ENCODE results near the gene DDX10.

DNA sequence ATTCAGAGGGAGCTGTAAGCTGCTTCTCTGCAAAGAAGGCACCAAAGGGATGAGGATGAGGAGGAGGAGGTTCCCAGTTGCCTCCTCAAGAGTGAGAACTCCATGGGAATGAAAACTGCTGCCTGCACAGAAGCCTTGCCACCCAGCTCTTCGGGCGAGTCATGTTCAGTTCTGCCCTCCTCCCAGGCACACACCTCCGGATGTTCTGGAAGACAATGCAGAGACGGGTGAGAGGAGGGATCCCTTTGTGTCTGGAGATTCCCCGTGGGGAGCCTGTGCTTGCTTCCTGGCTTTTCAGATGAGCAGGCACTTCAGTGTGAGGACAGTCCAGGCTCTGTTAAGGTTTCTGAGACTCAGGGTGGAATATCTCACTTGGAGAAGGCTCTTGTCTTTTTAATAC is 295.6 kb downstream of the DDX10 start:
- TF ChIP-seq, protein P1, sequence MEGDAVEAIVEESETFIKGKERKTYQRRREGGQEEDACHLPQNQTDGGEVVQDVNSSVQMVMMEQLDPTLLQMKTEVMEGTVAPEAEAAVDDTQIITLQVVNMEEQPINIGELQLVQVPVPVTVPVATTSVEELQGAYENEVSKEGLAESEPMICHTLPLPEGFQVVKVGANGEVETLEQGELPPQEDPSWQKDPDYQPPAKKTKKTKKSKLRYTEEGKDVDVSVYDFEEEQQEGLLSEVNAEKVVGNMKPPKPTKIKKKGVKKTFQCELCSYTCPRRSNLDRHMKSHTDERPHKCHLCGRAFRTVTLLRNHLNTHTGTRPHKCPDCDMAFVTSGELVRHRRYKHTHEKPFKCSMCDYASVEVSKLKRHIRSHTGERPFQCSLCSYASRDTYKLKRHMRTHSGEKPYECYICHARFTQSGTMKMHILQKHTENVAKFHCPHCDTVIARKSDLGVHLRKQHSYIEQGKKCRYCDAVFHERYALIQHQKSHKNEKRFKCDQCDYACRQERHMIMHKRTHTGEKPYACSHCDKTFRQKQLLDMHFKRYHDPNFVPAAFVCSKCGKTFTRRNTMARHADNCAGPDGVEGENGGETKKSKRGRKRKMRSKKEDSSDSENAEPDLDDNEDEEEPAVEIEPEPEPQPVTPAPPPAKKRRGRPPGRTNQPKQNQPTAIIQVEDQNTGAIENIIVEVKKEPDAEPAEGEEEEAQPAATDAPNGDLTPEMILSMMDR (IDR thresholded peaks at IDR 0.05; ENCODE audit: low read depth, low read length, poor library complexity, severe bottlenecking), result no peak
- no peak for TF ChIP-seq EZH2phosphoT487 (IDR thresholded peaks at IDR 0.05; ENCODE audit: borderline replicate concordance, low read length)

All from DOHH2 (cell line).